ENCODE results near the gene RNF224.
"Not testable (repeated sequence)": the region's sequence is repeated elsewhere in the genome, so short reads cannot be mapped to it uniquely, and the experiment has no call there.

RNF224 gene

DNA sequence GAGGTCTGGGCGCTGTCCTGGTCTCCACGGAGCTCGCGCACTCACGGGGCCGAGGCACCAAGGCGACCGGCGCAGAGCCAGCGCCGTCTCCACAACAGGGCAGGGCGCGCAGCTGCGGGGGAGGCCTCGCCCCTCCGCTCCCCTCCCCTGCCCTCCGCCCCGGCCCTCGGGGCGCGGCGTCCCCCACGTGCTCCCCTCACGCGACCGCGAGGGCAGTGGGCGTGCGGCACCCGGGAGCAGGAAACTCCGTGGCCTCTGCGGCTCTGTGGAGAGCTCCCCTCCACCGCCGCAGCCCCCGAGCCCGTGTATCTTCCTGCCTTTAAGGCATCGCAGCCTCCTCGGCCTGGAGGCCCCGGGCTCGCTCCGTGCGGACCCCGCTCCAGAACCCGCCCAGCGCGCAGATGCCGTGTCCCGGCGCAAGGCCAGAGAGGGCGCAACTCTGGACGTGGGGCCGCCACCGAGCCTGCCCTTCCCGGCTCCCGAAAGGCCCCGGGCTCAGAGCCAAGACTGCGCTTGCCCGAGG, 13.1 kb downstream of the RNF224 start:
- peak; percentile 75 for DNase-seq
- Histone ChIP-seq H3K36me3 (peaks cover 24% of the 10 kb centered on the region), H3K4me1 (peaks cover 20% of the 10 kb centered on the region)

DNA sequence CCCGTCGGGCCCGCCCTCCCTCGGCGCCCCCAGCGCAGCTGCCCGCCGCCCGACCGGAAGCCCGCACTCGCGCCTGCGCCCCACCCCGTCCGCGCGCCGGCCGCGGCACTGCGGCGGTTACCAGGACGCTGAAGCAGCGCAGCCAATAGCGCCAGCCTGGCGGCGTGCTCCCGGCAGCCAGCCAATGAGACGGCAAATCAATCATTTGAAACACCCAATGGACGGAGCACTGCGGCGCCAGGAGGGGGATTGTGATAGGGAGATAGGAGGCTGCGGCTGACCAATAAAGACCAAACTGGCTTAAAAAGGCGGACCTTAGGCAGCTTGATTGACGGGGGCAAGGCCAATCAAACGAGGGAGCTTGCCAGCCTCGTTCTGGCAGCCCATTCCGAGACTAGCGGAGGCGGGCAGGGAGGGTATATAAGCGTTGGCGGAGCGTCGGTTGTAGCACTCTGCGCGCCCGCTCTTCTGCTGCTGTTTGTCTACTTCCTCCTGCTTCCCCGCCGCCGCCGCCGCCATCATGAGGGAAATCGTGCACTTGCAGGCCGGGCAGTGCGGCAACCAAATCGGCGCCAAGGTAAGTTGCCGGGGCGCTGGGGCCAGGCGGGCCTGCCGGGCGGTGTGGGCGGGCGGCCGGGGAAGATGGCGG, 13.7 kb downstream of the RNF224 start, which contains the start of gene TUBB4B:
Gene TUBB4B, plus strand, starts transcription at position 447 of the 649 bp plus-strand sequence. Its CDS starts 74 bp downstream, at position 521.
- Histone ChIP-seq H3K9me3 (no peaks in the 10 kb centered on the region), H3K4me1 (peaks cover 20% of the 10 kb centered on the region), H3K4me3 (ENCODE audit: low read depth, low read length) (peak within 1 kb of the TSS; percentile 83), H3K36me3 (peaks cover 24% of the 10 kb centered on the region), H3K27me3 (no peaks in the 10 kb centered on the region)
- TF ChIP-seq, protein P1, sequence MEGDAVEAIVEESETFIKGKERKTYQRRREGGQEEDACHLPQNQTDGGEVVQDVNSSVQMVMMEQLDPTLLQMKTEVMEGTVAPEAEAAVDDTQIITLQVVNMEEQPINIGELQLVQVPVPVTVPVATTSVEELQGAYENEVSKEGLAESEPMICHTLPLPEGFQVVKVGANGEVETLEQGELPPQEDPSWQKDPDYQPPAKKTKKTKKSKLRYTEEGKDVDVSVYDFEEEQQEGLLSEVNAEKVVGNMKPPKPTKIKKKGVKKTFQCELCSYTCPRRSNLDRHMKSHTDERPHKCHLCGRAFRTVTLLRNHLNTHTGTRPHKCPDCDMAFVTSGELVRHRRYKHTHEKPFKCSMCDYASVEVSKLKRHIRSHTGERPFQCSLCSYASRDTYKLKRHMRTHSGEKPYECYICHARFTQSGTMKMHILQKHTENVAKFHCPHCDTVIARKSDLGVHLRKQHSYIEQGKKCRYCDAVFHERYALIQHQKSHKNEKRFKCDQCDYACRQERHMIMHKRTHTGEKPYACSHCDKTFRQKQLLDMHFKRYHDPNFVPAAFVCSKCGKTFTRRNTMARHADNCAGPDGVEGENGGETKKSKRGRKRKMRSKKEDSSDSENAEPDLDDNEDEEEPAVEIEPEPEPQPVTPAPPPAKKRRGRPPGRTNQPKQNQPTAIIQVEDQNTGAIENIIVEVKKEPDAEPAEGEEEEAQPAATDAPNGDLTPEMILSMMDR (IDR thresholded peaks at IDR 0.05; ENCODE audit: low read depth, low read length): no peak
- DNase-seq: peak; percentile 99

More for the DNA sequence above, 13.1 kb downstream of the RNF224 start:
- Histone ChIP-seq H3K9me3 (no peaks in the 10 kb centered on the region), H3K27me3 (no peaks in the 10 kb centered on the region), H3K4me3 (ENCODE audit: low read depth, low read length) (peak overlapping the region; percentile 76)
- TF ChIP-seq, protein P1 (IDR thresholded peaks at IDR 0.05; ENCODE audit: low read depth, low read length): peak; percentile 9; the same call in 1 of the 2 replicates

- no peak for DNase-seq
- Histone ChIP-seq H3K4me1 (peaks cover 19% of the 10 kb centered on the region), H3K36me3 (peaks cover 24% of the 10 kb centered on the region), H3K9me3 (no peaks in the 10 kb centered on the region), H3K27me3 (no peaks in the 10 kb centered on the region), H3K4me3 (ENCODE audit: low read depth, low read length) (peak overlapping the region; percentile 83)
- TF ChIP-seq, protein P1 (IDR thresholded peaks at IDR 0.05; ENCODE audit: low read depth, low read length): no peak
Measured at GRCh38 chr9:137241490-137242268, 14.4 kb downstream of the RNF224 start.

DNA sequence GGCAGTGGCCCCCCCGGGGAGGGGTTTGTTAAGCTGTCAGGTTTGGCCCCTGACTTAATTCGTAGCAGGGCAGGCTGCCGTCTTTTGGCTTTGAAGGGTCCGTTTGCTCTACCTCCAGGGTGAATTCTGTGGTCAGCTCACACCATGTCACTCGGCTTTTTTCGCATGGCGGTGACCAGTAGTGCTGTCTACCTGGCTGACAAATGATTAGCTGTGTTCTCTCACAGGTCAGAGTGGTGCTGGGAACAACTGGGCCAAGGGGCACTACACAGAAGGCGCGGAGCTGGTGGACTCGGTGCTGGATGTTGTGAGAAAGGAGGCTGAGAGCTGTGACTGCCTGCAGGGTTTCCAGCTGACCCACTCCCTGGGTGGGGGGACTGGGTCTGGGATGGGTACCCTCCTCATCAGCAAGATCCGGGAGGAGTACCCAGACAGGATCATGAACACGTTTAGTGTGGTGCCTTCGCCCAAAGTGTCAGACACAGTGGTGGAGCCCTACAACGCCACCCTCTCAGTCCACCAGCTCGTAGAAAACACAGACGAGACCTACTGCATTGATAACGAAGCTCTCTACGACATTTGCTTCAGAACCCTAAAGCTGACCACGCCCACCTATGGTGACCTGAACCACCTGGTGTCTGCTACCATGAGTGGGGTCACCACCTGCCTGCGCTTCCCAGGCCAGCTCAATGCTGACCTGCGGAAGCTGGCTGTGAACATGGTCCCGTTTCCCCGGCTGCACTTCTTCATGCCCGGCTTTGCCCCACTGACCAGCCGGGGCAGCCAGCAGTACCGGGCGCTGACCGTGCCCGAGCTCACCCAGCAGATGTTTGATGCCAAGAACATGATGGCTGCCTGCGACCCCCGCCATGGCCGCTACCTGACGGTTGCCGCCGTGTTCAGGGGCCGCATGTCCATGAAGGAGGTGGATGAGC, 15.2 kb downstream of the RNF224 start:
- Histone ChIP-seq H3K36me3 (peaks cover 24% of the 10 kb centered on the region), H3K9me3 (no peaks in the 10 kb centered on the region), H3K4me1 (peaks cover 16% of the 10 kb centered on the region), H3K27me3 (no peaks in the 10 kb centered on the region), H3K4me3 (ENCODE audit: low read depth, low read length) (peak overlapping the region; percentile 83)
- DNase-seq: no peak
- TF ChIP-seq, protein P1 (IDR thresholded peaks at IDR 0.05; ENCODE audit: low read depth, low read length): no peak

DNA sequence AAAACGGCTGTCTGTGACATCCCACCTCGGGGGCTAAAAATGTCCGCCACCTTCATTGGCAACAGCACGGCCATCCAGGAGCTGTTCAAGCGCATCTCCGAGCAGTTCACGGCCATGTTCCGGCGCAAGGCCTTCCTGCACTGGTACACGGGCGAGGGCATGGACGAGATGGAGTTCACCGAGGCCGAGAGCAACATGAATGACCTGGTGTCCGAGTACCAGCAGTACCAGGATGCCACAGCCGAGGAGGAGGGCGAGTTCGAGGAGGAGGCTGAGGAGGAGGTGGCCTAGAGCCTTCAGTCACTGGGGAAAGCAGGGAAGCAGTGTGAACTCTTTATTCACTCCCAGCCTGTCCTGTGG, 15.9 kb downstream of the RNF224 start:
- not testable (repeated sequence) for H3K4me3 ChIP-seq (ENCODE audit: low read depth, low read length); DNase-seq; H3K9me3 ChIP-seq; H3K27me3 ChIP-seq
- Histone ChIP-seq H3K36me3 (peaks cover 24% of the 10 kb centered on the region), H3K4me1 (peaks cover 16% of the 10 kb centered on the region)

All from BE2C (cell line).